Endodermal cell (in vitro differentiated cells): ENCODE data around the gene NIPAL4. TPM values are rescaled to one million over a fixed set of nuclear protein-coding genes. Genes with fewer than 3 reads are reported as not detected.

Experiments used
- DNase-seq: peaks from one replicate; pipeline ENCODE4 v3.0.0-alpha.2; 2017
- H3K27ac ChIP-seq: 2 replicates; pipeline ENCODE4 v1.5.1; 2013; ENCODE audit warnings: mild to moderate bottlenecking, low read depth, low read length, moderate library complexity
- H3K27me3 ChIP-seq: 2 replicates; pipeline ENCODE4 v1.6.1; 2013; ENCODE audit warnings: mild to moderate bottlenecking, low read length, moderate library complexity; ENCODE audit not compliant: insufficient read depth, control insufficient read depth, poor library complexity, severe bottlenecking
- H3K36me3 ChIP-seq: 2 replicates; pipeline ENCODE4 v1.7.0; 2013; ENCODE audit warnings: mild to moderate bottlenecking, low read length, moderate library complexity; ENCODE audit not compliant: control insufficient read depth, insufficient read depth
- H3K4me1 ChIP-seq: one replicate; pipeline ENCODE4 v1.7.0; 2013; ENCODE audit warnings: low read length; ENCODE audit not compliant: control insufficient read depth, insufficient read depth
- H3K4me3 ChIP-seq: 2 replicates; pipeline ENCODE4 v1.5.1; 2013; ENCODE audit warnings: mild to moderate bottlenecking, low read length, moderate library complexity
- H3K9ac ChIP-seq: 2 replicates; pipeline ENCODE4 v1.6.1; 2013; ENCODE audit warnings: mild to moderate bottlenecking, low read length, moderate library complexity; ENCODE audit not compliant: poor library complexity, severe bottlenecking; ENCODE audit errors: extremely low read depth
- H3K9me3 ChIP-seq: 2 replicates; pipeline ENCODE4 v1.6.1; 2013; ENCODE audit warnings: mild to moderate bottlenecking, low read length, moderate library complexity; ENCODE audit not compliant: control insufficient read depth
- H3K27ac Mint-ChIP-seq: 2 replicates; pipeline ENCODE4 v1.8.0; 2020; ENCODE audit warnings: mixed read lengths
- H3K27me3 Mint-ChIP-seq: 2 replicates; pipeline ENCODE4 v1.8.0; 2021; ENCODE audit warnings: mild to moderate bottlenecking, mixed read lengths; ENCODE audit not compliant: insufficient read depth
- H3K36me3 Mint-ChIP-seq: 2 replicates; pipeline ENCODE4 v1.8.0; 2020; ENCODE audit warnings: low read depth, mixed read lengths
- H3K4me1 Mint-ChIP-seq: 2 replicates; pipeline ENCODE4 v1.8.0; 2020; ENCODE audit warnings: mixed read lengths
- H3K4me3 Mint-ChIP-seq: 2 replicates; pipeline ENCODE4 v1.8.0; 2020; ENCODE audit warnings: mild to moderate bottlenecking, moderate library complexity, mixed read lengths
- H3K9me3 Mint-ChIP-seq: 2 replicates; pipeline ENCODE4 v1.8.0; 2020; ENCODE audit warnings: mild to moderate bottlenecking, mixed read lengths
- CTCF ChIP-seq: fragments of 200-600 bp; sonication (generic); conservative IDR thresholded peaks from 2 replicates; pipeline ENCODE4 v1.5.0; 2021; ENCODE audit warnings: antibody characterized with exemption, mild to moderate bottlenecking
- WGBS, 2 experiments: methylation state at CpG; one replicate each; pipeline versions ENCODE4 v1.1.5 to v1.1.7; 2013; ENCODE audit warnings: missing lambda C conversion rate in 2 of 2, mixed read lengths in 1 of 2; ENCODE audit not compliant: insufficient coverage in 1 of 2, insufficient read length in 1 of 2; 5-methylcytosine and 5-hydroxymethylcytosine counted together
- total RNA-seq, 2 donors: library from RNA; stranded (reverse); fragmentation: NEBNext Ultra II Directional in 1 of 2; extraction: Animal tissue kit (Norgen Biotek cat#: 25700) in 1 of 2; gene quantifications; 2 replicates in 1 of 2; 3 replicates in 1 of 2; pipeline ENCODE4 v1.2.1, GENCODE V29; 2021

NIPAL4 gene
- total RNA-seq, 2 donors from 2014 or later: not detected

- 82 to 88% methylated on average over 6 to 13 of the region's 13 CpGs for WGBS, 2 experiments
- Histone ChIP-seq H3K4me3 (no peak overlapping the region), H3K4me1 (no peaks in the 10 kb centered on the region), H3K36me3 (no peaks in the 10 kb centered on the region), H3K27me3 (no peaks in the 10 kb centered on the region), H3K9ac (no peak overlapping the region), H3K27ac (no peak overlapping the region), H3K9me3 (no peaks in the 10 kb centered on the region)
- H3K4me1 Mint-ChIP-seq: no peaks in the 10 kb centered on the region
- no peaks in the 10 kb centered on the region for H3K9me3 Mint-ChIP-seq
- DNase-seq: no peak
- no peaks in the 10 kb centered on the region for H3K27me3 Mint-ChIP-seq
- no peak overlapping the region for H3K4me3 Mint-ChIP-seq
- TF ChIP-seq CTCF: no peak
- no peaks in the 10 kb centered on the region for H3K36me3 Mint-ChIP-seq
- no peak overlapping the region for H3K27ac Mint-ChIP-seq
Observed at GRCh38 chr5:157447201-157447637, 12.8 kb upstream of the NIPAL4 start.

DNA sequence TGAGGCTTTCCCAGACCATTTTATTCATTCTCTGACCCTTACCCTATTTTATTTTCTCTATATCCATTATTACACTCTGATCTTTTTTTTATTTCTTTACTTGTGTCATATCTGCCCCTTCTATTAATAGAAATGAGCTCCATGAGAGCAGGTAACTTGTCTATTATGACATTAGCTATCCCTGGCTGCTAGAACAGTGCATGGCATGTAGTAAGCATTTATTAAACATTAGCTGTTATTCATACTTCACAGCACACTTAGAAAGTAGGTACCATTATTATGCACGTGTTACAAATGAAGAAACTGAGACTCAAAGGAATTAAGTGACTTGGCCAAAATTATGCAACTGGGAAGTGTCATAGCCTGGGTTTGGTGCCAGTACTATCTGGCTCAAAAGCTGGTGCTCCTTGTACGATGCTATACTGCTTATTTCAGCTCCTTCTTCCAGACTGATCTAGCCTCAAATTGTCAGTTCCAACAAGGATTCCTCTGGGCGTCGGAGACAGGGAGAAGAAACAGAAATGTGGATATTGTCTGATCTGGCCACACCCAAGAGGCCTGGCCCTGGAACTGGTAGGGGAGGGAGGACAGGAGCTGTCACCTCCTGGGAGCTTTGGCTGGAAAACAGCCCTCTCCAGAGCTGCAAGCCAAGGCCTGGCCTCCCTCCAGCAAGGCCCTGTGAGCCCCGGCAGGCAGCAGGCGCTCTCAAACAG lies 10.8 kb upstream of the NIPAL4 start:
- Mint-ChIP-seq H3K36me3 (no peaks in the 10 kb centered on the region), H3K27ac (no peak overlapping the region), H3K27me3 (peaks cover 3% of the 10 kb centered on the region), H3K4me3 (no peak overlapping the region), H3K9me3 (no peaks in the 10 kb centered on the region), H3K4me1 (no peaks in the 10 kb centered on the region)
- WGBS, 2 experiments: 80 to 90% methylated on average over 3 to 6 of the region's 6 CpGs
- DNase-seq: no peak
- Histone ChIP-seq H3K4me3 (no peak overlapping the region), H3K27me3 (no peaks in the 10 kb centered on the region), H3K9me3 (no peaks in the 10 kb centered on the region), H3K4me1 (no peaks in the 10 kb centered on the region), H3K9ac (no peak overlapping the region), H3K36me3 (no peaks in the 10 kb centered on the region), H3K27ac (no peak overlapping the region)
- TF ChIP-seq CTCF: no peak

- no peak overlapping the region for H3K27ac Mint-ChIP-seq
- H3K9me3 ChIP-seq: no peaks in the 10 kb centered on the region
- H3K4me3 ChIP-seq: no peak overlapping the region
- no peaks in the 10 kb centered on the region for H3K4me1 ChIP-seq
- no peaks in the 10 kb centered on the region for H3K36me3 Mint-ChIP-seq
- peaks cover 6% of the 10 kb centered on the region for H3K27me3 Mint-ChIP-seq
- H3K4me1 Mint-ChIP-seq: no peaks in the 10 kb centered on the region
- H3K9ac ChIP-seq: no peak overlapping the region
- H3K4me3 Mint-ChIP-seq: no peak overlapping the region
- no peaks in the 10 kb centered on the region for H3K9me3 Mint-ChIP-seq
- no peak overlapping the region for H3K27ac ChIP-seq
- WGBS, 2 experiments: 89 to 93% methylated on average over 2 to 3 of the region's 3 CpGs
- no peak for DNase-seq
- TF ChIP-seq CTCF: no peak
- H3K36me3 ChIP-seq: no peaks in the 10 kb centered on the region
- H3K27me3 ChIP-seq: no peaks in the 10 kb centered on the region
Observed at GRCh38 chr5:157450024-157450423, 10.0 kb upstream of the NIPAL4 start.
